Sigmoid colon (tissue), 3 donors: ENCODE data around the gene RSAD2.

Experiments used
- POLR2A ChIP-seq, 2 donors: fragments of 450-650 bp; IDR thresholded peaks; one replicate each; pipeline ENCODE4 v1.6.1; 2016; ENCODE audit warnings: antibody characterized with exemption in 2 of 2, mild to moderate bottlenecking in 2 of 2, moderate library complexity in 2 of 2
- TF ChIP-seq, protein P1 (sequence below), 4 experiments: fragments of 450-650 bp in 3 of 4; fragments of 200-600 bp in 1 of 4; IDR thresholded peaks; one replicate each; pipeline ENCODE4 v1.5.1; 2016 to 2019; ENCODE audit warnings: antibody characterized with exemption in 4 of 4, mild to moderate bottlenecking in 3 of 4, moderate library complexity in 2 of 4

DNA sequence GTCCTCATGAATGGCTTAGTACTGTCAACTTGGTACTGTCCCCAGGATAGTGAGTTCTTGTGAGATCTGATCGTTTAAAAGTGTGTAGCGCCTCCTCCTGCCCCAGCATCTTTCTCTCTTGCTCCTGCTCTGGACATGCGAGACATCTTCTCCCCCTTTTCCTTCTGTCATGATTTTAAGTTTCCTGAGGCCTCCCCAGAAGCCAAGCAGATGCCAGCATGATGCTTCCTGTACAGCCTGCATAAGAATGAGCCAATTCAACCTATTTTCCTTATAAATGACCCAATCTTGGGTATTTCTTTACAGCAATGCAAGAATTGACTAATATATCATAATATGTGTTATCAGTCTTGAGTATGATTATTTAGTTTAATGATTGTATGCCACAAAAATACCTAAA is 3.5 kb upstream of the RSAD2 start:
- TF ChIP-seq, protein P1, sequence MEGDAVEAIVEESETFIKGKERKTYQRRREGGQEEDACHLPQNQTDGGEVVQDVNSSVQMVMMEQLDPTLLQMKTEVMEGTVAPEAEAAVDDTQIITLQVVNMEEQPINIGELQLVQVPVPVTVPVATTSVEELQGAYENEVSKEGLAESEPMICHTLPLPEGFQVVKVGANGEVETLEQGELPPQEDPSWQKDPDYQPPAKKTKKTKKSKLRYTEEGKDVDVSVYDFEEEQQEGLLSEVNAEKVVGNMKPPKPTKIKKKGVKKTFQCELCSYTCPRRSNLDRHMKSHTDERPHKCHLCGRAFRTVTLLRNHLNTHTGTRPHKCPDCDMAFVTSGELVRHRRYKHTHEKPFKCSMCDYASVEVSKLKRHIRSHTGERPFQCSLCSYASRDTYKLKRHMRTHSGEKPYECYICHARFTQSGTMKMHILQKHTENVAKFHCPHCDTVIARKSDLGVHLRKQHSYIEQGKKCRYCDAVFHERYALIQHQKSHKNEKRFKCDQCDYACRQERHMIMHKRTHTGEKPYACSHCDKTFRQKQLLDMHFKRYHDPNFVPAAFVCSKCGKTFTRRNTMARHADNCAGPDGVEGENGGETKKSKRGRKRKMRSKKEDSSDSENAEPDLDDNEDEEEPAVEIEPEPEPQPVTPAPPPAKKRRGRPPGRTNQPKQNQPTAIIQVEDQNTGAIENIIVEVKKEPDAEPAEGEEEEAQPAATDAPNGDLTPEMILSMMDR (IDR thresholded peaks at IDR 0.05) = no peak
- TF ChIP-seq POLR2A (IDR thresholded peaks at IDR 0.05) = no peak
